Stomach (tissue), 9 donors: ENCODE results near the gene GLCE. TPM values are rescaled to one million over a fixed set of nuclear protein-coding genes. Genes with fewer than 3 reads are reported as not detected.

Source experiments
- DNase-seq, 2 donors: peaks; one replicate each; pipeline versions ENCODE4 v3.0.0 to v3.0.0-alpha.2; 2013 to 2019
- H3K27ac ChIP-seq, 5 donors: fragments of 200-600 bp in 4 of 5; sonication (generic) in 4 of 5; one replicate each; pipeline ENCODE4 v1.5.1; 2013 to 2019; ENCODE audit warnings: mild to moderate bottlenecking in 1 of 5, moderate library complexity in 1 of 5
- H3K27me3 ChIP-seq, 3 donors: fragments of 200-600 bp; sonication (generic); one replicate each; pipeline ENCODE4 v1.5.1; 2017 to 2019; ENCODE audit warnings: mixed run types in 1 of 3
- H3K36me3 ChIP-seq, 4 donors: fragments of 200-600 bp; sonication (generic); 1 replicate in 3 of 4; 2 replicates in 1 of 4; pipeline ENCODE4 v1.5.1; 2016 to 2019
- H3K4me1 ChIP-seq, 4 donors: fragments of 200-600 bp; sonication (generic); one replicate each; pipeline ENCODE4 v1.5.1; 2016 to 2019
- H3K4me3 ChIP-seq, 4 donors: fragments of 200-600 bp; sonication (generic) in 3 of 4; one replicate each; pipeline ENCODE4 v1.5.1; 2016 to 2019; ENCODE audit warnings: mild to moderate bottlenecking in 1 of 4
- H3K9me3 ChIP-seq, 4 donors: fragments of 200-600 bp; sonication (generic); one replicate each; pipeline ENCODE4 v1.5.1; 2016 to 2019
- CTCF ChIP-seq, 7 experiments: fragments of 450-650 bp in 4 of 7; fragments of 200-600 bp in 3 of 7; sonication (generic) in 3 of 7; IDR thresholded peaks; one replicate each; pipeline ENCODE4 v1.5.1; 2016 to 2019; ENCODE audit warnings: antibody characterized with exemption in 7 of 7, control low read depth in 2 of 7, mild to moderate bottlenecking in 1 of 7
- EP300 ChIP-seq: sonication (generic); formaldehyde crosslinking; IDR thresholded peaks from one replicate; pipeline ENCODE4 v1.6.1; 2017; ENCODE audit warnings: antibody characterized with exemption
- POLR2A ChIP-seq, 4 donors: fragments of 450-650 bp; IDR thresholded peaks; one replicate each; pipeline ENCODE4 v1.6.1; 2016; ENCODE audit warnings: antibody characterized with exemption in 4 of 4, control low read depth in 2 of 4, mild to moderate bottlenecking in 1 of 4, moderate library complexity in 1 of 4
- POLR2AphosphoS5 ChIP-seq, 3 donors: sonication (generic); formaldehyde crosslinking; IDR thresholded peaks; one replicate each; pipeline ENCODE4 v1.6.1; 2016; ENCODE audit warnings: antibody characterized with exemption in 3 of 3
- WGBS, 5 donors: extraction: QIAGEN DNeasy Blood & Tissue Kit in 3 of 5; methylation state at CpG; one replicate each; pipeline versions ENCODE4 v1.1.5 to v1.1.7; 2013 to 2018; 5-methylcytosine and 5-hydroxymethylcytosine counted together
- intact Hi-C: fragments of 100-400 bp; cut with DNase I; formaldehyde crosslinking; loops from one replicate; pipeline ENCODE4 v1.15.1; 2023; ENCODE audit warnings: low total_unique reads
- polyA plus RNA-seq, 3 donors: library from polyadenylated mRNA; stranded (reverse); fragments of 200-250 nt; gene quantifications; one replicate each; pipeline ENCODE4 v1.2.3, GENCODE V29; 2013
- total RNA-seq, 5 donors: library from RNA; depleted of rRNA; stranded (reverse); fragments of >200 nt; gene quantifications; one replicate each; pipeline versions ENCODE4 v1.1.0 to v1.2.3, GENCODE V29; 2014 to 2016
- donor health status: healthy with polysubstance abuse.
- donor health status: Bipolar disorder and iron deficiency.
- donor health status: healthy.

The GLCE gene
- total and polyA plus RNA-seq, 8 donors: 5.5 to 50.9 (median 22.1) TPM

DNA sequence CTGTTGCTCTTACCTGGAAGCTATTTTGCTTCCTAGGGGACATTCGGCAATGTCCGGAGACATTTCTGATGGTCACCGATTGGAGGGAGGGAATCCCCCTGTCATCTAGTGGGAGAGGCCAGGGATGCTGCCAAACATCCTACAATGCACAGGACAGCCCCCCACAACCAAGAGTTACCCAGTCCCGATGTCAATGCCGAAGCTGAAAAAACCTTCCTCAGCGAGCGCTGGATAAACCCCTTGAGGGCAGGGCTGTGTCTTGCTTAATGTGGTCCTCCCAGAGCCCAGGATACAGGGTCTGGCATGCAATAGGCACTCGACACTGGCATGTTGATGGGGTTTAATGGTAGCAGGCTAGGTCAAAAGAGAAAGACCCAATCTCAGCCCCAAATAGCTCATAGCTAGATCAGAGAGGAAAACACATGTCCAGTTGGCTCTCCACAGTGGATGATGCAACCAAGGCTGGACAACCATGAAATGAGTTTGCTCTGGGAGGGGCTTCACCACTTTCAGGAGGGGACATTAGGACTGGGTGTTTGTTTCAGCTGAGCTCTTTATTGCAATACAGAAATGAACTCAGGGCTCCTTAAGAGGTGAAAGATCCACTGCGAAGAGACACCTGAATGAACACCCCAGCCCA is 121.8 kb downstream of the GLCE start:
- intact Hi-C loops: no loop called here
- no peak for DNase-seq
- no peaks in the 10 kb centered on the region for H3K4me1 ChIP-seq
- TF ChIP-seq POLR2A (IDR thresholded peaks at IDR 0.05): no peak
- H3K27ac ChIP-seq: no peak overlapping the region
- no peaks in the 10 kb centered on the region for H3K9me3 ChIP-seq
- no peaks in the 10 kb centered on the region for H3K36me3 ChIP-seq
- H3K4me3 ChIP-seq: no peak overlapping the region
- 84 to 97% (median 88%) methylated on average over 5 to 9 of the region's 9 CpGs for WGBS, 5 donors
- peaks cover 0 to 6% (median 0%) of the 10 kb centered on the region in 3 donors for H3K27me3 ChIP-seq

DNA sequence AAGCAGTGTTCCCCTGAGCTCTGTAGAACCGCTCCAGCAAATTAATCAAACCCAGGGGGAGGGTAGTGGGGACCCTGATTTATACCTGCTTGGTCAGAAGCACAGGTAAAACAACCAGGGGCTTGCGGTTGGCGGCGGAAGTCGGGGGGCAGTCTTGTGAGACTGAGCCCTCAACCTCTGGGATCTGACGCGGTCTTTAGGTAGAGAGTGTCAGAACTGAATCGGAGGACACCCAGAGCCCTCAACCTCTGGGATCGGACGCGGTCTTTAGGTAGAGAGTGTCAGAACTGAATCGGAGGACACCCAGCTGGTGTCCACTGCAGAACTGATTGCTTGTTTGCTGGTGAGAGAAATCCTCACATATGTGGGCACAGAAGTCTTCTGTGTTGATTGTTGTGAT is 125.4 kb downstream of the GLCE start:
- WGBS, 5 donors: 93 to 97% (median 95%) methylated on average over 12 of the region's 12 CpGs
- no peak for DNase-seq
- TF ChIP-seq EP300: no peak
- no peak for TF ChIP-seq POLR2AphosphoS5 (IDR thresholded peaks at IDR 0.05)
- no peak for TF ChIP-seq CTCF (IDR thresholded peaks at IDR 0.05)
- no peak for TF ChIP-seq POLR2A (IDR thresholded peaks at IDR 0.05)
- no peak overlapping the region for H3K27ac ChIP-seq
- no peaks in the 10 kb centered on the region for H3K36me3 ChIP-seq
- intact Hi-C loops: no loop called here
- H3K9me3 ChIP-seq: no peaks in the 10 kb centered on the region
- peaks cover 0 to 20% (median 14%) of the 10 kb centered on the region in 4 donors for H3K4me1 ChIP-seq
- no peaks in the 10 kb centered on the region for H3K27me3 ChIP-seq
- no peak overlapping the region for H3K4me3 ChIP-seq

DNA sequence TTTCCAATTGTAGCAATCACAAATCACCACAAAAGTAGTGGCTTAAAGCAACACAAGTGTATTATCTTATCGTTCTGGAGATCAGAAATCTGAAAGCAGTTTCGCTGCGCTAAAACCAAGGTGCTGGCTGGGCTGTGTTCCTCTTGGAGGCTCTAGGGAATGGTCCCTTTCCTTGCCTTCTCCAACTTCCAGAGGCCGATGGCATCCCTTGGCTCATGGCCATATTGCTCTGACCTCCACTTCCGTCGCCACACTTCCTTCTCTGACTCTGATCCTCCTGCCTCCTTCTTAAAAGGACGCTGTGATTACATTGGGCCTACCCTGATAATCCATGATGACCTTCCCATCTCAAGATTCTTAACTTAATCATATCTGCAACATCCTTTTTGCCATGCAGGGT is 127.6 kb downstream of the GLCE start:
- Histone ChIP-seq H3K36me3 (no peaks in the 10 kb centered on the region), H3K4me3 (no peak overlapping the region), H3K9me3 (no peaks in the 10 kb centered on the region), H3K27ac (no peak overlapping the region), H3K27me3 (no peaks in the 10 kb centered on the region), H3K4me1 (peaks cover 0 to 23% (median 14%) of the 10 kb centered on the region in 4 donors)
- no peak for DNase-seq
- intact Hi-C loops: no loop called here
- no peak for TF ChIP-seq EP300
- TF ChIP-seq POLR2AphosphoS5 (IDR thresholded peaks at IDR 0.05): no peak
- no peak for TF ChIP-seq POLR2A (IDR thresholded peaks at IDR 0.05)
- TF ChIP-seq CTCF (IDR thresholded peaks at IDR 0.05): no peak
- 85 to 91% (median 87%) methylated on average over 7 of the region's 7 CpGs for WGBS, 5 donors

GRCh38 chr15:69288531-69289341 is 128.3 kb downstream of the GLCE start:
- Histone ChIP-seq H3K9me3 (no peaks in the 10 kb centered on the region), H3K27me3 (no peaks in the 10 kb centered on the region), H3K4me1 (peaks cover 0 to 23% (median 14%) of the 10 kb centered on the region in 4 donors), H3K36me3 (no peaks in the 10 kb centered on the region), H3K4me3 (no peak overlapping the region), H3K27ac (no peak overlapping the region)
- 81 to 90% (median 83%) methylated on average over 9 to 11 of the region's 11 CpGs for WGBS, 5 donors
- TF ChIP-seq CTCF (IDR thresholded peaks at IDR 0.05) (no peak), POLR2AphosphoS5 (IDR thresholded peaks at IDR 0.05) (no peak), EP300 (no peak), POLR2A (IDR thresholded peaks at IDR 0.05) (no peak)
- no peak for DNase-seq
- intact Hi-C loops: no loop called here
